Endothelial cell of umbilical vein (primary cell): Measurements from ENCODE around the gene ARHGAP10.

Source experiments
- EZH2 ChIP-seq: IDR thresholded peaks from 2 replicates; pipeline ENCODE4 v1.6.1; 2012; ENCODE audit warnings: borderline replicate concordance, low read depth, mild to moderate bottlenecking, moderate library complexity, low read length, inconsistent platforms; ENCODE audit not compliant: severe bottlenecking
- FOS ChIP-seq: IDR thresholded peaks from 2 replicates; pipeline ENCODE4 v1.6.1; 2011; ENCODE audit warnings: mild to moderate bottlenecking, low read length, moderate library complexity, borderline replicate concordance; ENCODE audit not compliant: insufficient read depth
- POLR2A ChIP-seq: IDR thresholded peaks from 2 replicates; pipeline ENCODE4 v1.6.1; 2012; ENCODE audit warnings: low read depth, mild to moderate bottlenecking, control low read depth, low read length
- POLR2AphosphoS5 ChIP-seq: IDR thresholded peaks from 2 replicates; pipeline ENCODE4 v1.6.1; 2012; ENCODE audit warnings: low read depth, mild to moderate bottlenecking, control low read depth, low read length, moderate library complexity; ENCODE audit not compliant: insufficient read depth
- TF ChIP-seq, protein P1 (sequence below): IDR thresholded peaks from 2 replicates; pipeline ENCODE4 v1.6.1; 2011; ENCODE audit not compliant: insufficient read depth, insufficient read length
- TF ChIP-seq, protein P2 (sequence below), 2 donors: IDR thresholded peaks; 1 replicate in 1 of 2; 2 replicates in 1 of 2; pipeline ENCODE4 v1.5.1; 2011; ENCODE audit warnings: low read length in 2 of 2, mild to moderate bottlenecking in 2 of 2, moderate library complexity in 2 of 2, control low read depth in 1 of 2, inconsistent platforms in 1 of 2, low read depth in 1 of 2; ENCODE audit not compliant: insufficient read depth in 1 of 2; ENCODE audit errors: extremely low read depth in 1 of 2

DNA sequence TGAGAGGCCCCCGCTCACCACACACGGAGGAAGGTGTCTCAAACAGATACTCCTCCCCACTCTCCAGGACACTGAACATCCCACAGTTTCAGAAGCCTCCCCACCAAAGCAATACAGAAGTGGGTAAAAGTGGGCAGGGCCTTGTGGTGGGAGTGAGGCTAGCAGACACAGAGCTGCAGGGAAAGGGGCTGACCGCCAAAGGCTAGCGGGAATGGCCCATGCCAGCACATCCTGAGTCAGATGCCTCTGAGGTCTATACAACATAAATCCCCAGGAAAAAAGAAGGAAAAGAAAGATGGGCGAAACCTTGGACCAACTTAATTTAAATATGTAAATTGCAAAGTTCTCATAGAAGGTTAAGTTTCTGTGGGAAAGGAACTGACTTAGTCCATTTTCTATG, 21.9 kb upstream of the ARHGAP10 start:
- TF ChIP-seq, protein P1, sequence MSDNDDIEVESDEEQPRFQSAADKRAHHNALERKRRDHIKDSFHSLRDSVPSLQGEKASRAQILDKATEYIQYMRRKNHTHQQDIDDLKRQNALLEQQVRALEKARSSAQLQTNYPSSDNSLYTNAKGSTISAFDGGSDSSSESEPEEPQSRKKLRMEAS = no peak
- TF ChIP-seq EZH2 = no peak
- TF ChIP-seq, protein P2, sequence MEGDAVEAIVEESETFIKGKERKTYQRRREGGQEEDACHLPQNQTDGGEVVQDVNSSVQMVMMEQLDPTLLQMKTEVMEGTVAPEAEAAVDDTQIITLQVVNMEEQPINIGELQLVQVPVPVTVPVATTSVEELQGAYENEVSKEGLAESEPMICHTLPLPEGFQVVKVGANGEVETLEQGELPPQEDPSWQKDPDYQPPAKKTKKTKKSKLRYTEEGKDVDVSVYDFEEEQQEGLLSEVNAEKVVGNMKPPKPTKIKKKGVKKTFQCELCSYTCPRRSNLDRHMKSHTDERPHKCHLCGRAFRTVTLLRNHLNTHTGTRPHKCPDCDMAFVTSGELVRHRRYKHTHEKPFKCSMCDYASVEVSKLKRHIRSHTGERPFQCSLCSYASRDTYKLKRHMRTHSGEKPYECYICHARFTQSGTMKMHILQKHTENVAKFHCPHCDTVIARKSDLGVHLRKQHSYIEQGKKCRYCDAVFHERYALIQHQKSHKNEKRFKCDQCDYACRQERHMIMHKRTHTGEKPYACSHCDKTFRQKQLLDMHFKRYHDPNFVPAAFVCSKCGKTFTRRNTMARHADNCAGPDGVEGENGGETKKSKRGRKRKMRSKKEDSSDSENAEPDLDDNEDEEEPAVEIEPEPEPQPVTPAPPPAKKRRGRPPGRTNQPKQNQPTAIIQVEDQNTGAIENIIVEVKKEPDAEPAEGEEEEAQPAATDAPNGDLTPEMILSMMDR (IDR thresholded peaks at IDR 0.05; ENCODE audit: extremely low read depth in 1 of 2, insufficient read depth in 1 of 2, low read depth in 1 of 2, low read length in 2 of 2) = no peak
- no peak for TF ChIP-seq FOS
- TF ChIP-seq POLR2A = no peak
- TF ChIP-seq POLR2AphosphoS5 = no peak
